Measurements from ENCODE around the gene TNNT2. TPM values are rescaled to one million over a fixed set of nuclear protein-coding genes. Genes with fewer than 3 reads are reported as not detected.

TNNT2 gene
- total and polyA plus RNA-seq, 2 of the 4 experiments (the other 2 are of a cell fraction), result 0.18 to 1.2 TPM

DNA sequence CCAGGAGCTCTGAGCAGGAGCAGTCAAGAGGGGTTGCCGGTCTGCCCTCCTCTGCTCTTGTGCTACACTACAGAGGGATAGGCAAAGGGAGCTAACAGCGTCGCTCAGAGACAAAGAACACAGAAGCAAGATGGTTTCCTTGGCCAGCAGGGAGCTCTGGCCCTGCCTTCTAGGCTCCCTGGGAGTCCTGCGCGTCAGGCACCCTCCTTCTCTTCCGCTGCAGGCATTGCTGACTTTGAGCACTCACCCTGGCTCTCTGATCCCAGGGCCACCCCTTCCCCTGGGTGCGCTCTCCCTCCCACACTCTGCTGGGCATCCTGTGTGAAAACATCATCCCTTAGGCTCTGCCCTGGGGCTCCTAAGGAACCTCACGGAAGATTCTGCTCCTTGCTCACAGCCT is 43.6 kb upstream of the TNNT2 start:
- dilution Hi-C loops (cut with HindIII; ENCODE audit: low sequenced_read_pairs, unreplicated experiment), result no loop called here
- CTCF ChIA-PET, result interaction anchor here (3.5 kb wide), 1 partner anchor 15 kb away, joined by 13 read pairs; no protein-coding TSS in a partner anchor
- DNase-seq, result no peak

More for the DNA sequence above, 43.6 kb upstream of the TNNT2 start:
- no peak overlapping the region for H3K18ac ChIP-seq (ENCODE audit: low read depth, low read length)
- H3K4ac ChIP-seq (ENCODE audit: low read depth, low read length), result no peak overlapping the region
- POLR2A ChIA-PET (ENCODE audit: unreplicated experiment), result no interaction called here
- TF ChIP-seq NFE2L2 (IDR thresholded peaks at IDR 0.05; ENCODE audit: low read depth, low read length) (no peak), POLR2A (IDR thresholded peaks at IDR 0.05; ENCODE audit: low read depth, low read length) (no peak), RFX5 (IDR thresholded peaks at IDR 0.05; ENCODE audit: low read depth, low read length) (no peak), MAZ (IDR thresholded peaks at IDR 0.05; ENCODE audit: borderline replicate concordance, low read depth, low read length) (no peak), RCOR1 (IDR thresholded peaks at IDR 0.05; ENCODE audit: insufficient replicate concordance, low read length) (no peak), MXI1 (IDR thresholded peaks at IDR 0.05; ENCODE audit: borderline replicate concordance, low read depth, low read length) (no peak), MAFK (IDR thresholded peaks at IDR 0.05; ENCODE audit: low read depth, low read length) (no peak), CEBPB (IDR thresholded peaks at IDR 0.05; ENCODE audit: low read depth, low read length) (no peak), ELK1 (IDR thresholded peaks at IDR 0.05; ENCODE audit: borderline replicate concordance, low read depth, low read length) (no peak), FOS (IDR thresholded peaks at IDR 0.05; ENCODE audit: low read depth, low read length) (no peak), BHLHE40 (IDR thresholded peaks at IDR 0.05; ENCODE audit: low read depth, low read length) (no peak), CHD1 (IDR thresholded peaks at IDR 0.05; ENCODE audit: low read depth, low read length) (no peak), CTCF (conservative IDR thresholded peaks at IDR 0.05; ENCODE audit: low read depth, low read length) (no peak), SMC3 (IDR thresholded peaks at IDR 0.05; ENCODE audit: low read depth, low read length) (no peak), RAD21 (IDR thresholded peaks at IDR 0.05; ENCODE audit: low read length) (no peak)
- no peak overlapping the region for H3K23ac ChIP-seq (ENCODE audit: low read depth, low read length)
- no peaks in the 10 kb centered on the region for H3K36me3 ChIP-seq (ENCODE audit: control insufficient read depth, insufficient read depth, low read length)
- H3K27ac ChIP-seq (ENCODE audit: insufficient read depth, low read length), result no peak overlapping the region
- H3K9ac ChIP-seq (ENCODE audit: low read depth, low read length), result no peak overlapping the region
- WGBS, 2 experiments (ENCODE audit: extremely low coverage in 2 of 2, insufficient read length in 1 of 2), result 100% methylated on average over 2 of the region's 8 CpGs; no CpG with 5 or more reads in 1 of the 2 experiments
- H3K27me3 ChIP-seq (ENCODE audit: control insufficient read depth, insufficient read depth, low read length), result peaks cover 49% of the 10 kb centered on the region
- H2BK15ac ChIP-seq (ENCODE audit: low read depth, low read length), result no peak overlapping the region
- no peak overlapping the region for H2AFZ ChIP-seq (replicated peaks; ENCODE audit: low read length, poor library complexity)
- no peak overlapping the region for H2AK5ac ChIP-seq (ENCODE audit: low read depth, low read length)
- no peaks in the 10 kb centered on the region for H3K79me1 ChIP-seq (ENCODE audit: low read depth in 1 of 2, low read length in 2 of 2)
- H4K20me1 ChIP-seq (ENCODE audit: insufficient read depth, low read length), result no peaks in the 10 kb centered on the region
- no peaks in the 10 kb centered on the region; the same call in 1 of the 2 replicates for H3K9me1 ChIP-seq (ENCODE audit: insufficient read depth, low read length)
- no peak overlapping the region for H3K56ac ChIP-seq (ENCODE audit: extremely low read depth, insufficient read depth, low read length)
- H2AK9ac ChIP-seq (replicated peaks; ENCODE audit: low read depth, low read length, poor library complexity), result no peak overlapping the region
- ATAC-seq (ENCODE audit: low read depth), result peak; percentile 27; the same call in 1 of the 2 replicates
- H2BK20ac ChIP-seq (ENCODE audit: low read depth, low read length), result no peak overlapping the region
- BruUV-seq (replicated peaks), result no TSS peak
- H2BK5ac ChIP-seq (ENCODE audit: low read depth, low read length, poor library complexity, severe bottlenecking), result no peak overlapping the region
- intact Hi-C loops (cut with micrococcal nuclease), result no loop called here
- no peak overlapping the region for H3K4me2 ChIP-seq (ENCODE audit: low read depth, low read length)
- no peak overlapping the region for H4K5ac ChIP-seq (ENCODE audit: low read depth, low read length)
- in situ Hi-C loops (cut with MboI; ENCODE audit: low sequenced_read_pairs), result no loop called here
- H3K9me3 ChIP-seq (ENCODE audit: control insufficient read depth, insufficient read depth, low read length), result peaks cover 5% of the 10 kb centered on the region
- no peak overlapping the region for H3K14ac ChIP-seq (replicated peaks; ENCODE audit: low read depth, low read length)
- no peak overlapping the region for H3K4me3 ChIP-seq (ENCODE audit: insufficient read depth, low read depth, low read length)
- H3K4me1 ChIP-seq (ENCODE audit: control insufficient read depth, insufficient read depth, low read length), result no peaks in the 10 kb centered on the region
- H4K91ac ChIP-seq (ENCODE audit: insufficient read depth, low read depth, low read length), result no peak overlapping the region
- H2BK120ac ChIP-seq (ENCODE audit: low read depth, low read length), result no peak overlapping the region
- H4K8ac ChIP-seq (ENCODE audit: low read depth in 2 of 2, low read length in 2 of 2), result no peak overlapping the region

All from IMR-90 (cell line).